Panc1 (cell line): ENCODE data around the gene EFNA2. TPM values are rescaled to one million over a fixed set of nuclear protein-coding genes. Genes with fewer than 3 reads are reported as not detected.

Experiments
- ATAC-seq: fragments of 200-7000 bp; cut with Tn5 transposase; 2 replicates; pipeline ENCODE4 v1.9.1; 2020; ENCODE audit warnings: mild to moderate bottlenecking, moderate library complexity
- BruUV-seq: library from RNA; stranded (reverse); fragments of 400-500 nt; replicated peaks from 2 replicates; lab custom pipeline; 2021; lab: Mats Ljungman, UMichigan
- CTCF ChIA-PET: fragments of 300-600 bp; sonication (Branson Sonifier 250); formaldehyde crosslinking; loops from one replicate; lab custom pipeline; 2022; ENCODE audit warnings: antibody characterized with exemption; lab: Charles Lee
- POLR2A ChIA-PET: fragments of 300-600 bp; sonication (Branson Sonifier 250); formaldehyde crosslinking; loops from one replicate; lab custom pipeline; 2022; ENCODE audit warnings: antibody characterized with exemption; lab: Charles Lee
- DNase-seq: peaks from one replicate; pipeline ENCODE4 v3.0.0-alpha.2; 2010; ENCODE audit warnings: low read depth, low spot score
- H3K27ac ChIP-seq: 2 replicates; pipeline ENCODE4 v1.5.1; 2011; ENCODE audit warnings: mild to moderate bottlenecking, low read length, inconsistent platforms
- H3K27me3 ChIP-seq: fragments of 200-500 bp; sonication (Bioruptor generic); 2 replicates; pipeline ENCODE4 v1.6.0; 2014; ENCODE audit warnings: low read length, inconsistent platforms; ENCODE audit not compliant: control insufficient read depth, insufficient read depth
- H3K36me3 ChIP-seq: fragments of 200-500 bp; sonication (Bioruptor generic); 2 replicates; pipeline ENCODE4 v1.5.1; 2014; ENCODE audit warnings: inconsistent platforms, mild to moderate bottlenecking, low read length, moderate library complexity; ENCODE audit not compliant: control insufficient read depth, insufficient read depth
- H3K4me1 ChIP-seq: 2 replicates; pipeline ENCODE4 v1.5.1; 2011; ENCODE audit warnings: inconsistent platforms, mild to moderate bottlenecking, low read length, moderate library complexity; ENCODE audit not compliant: control insufficient read depth, insufficient read depth
- H3K4me3 ChIP-seq, 2 experiments: 2 replicates each; pipeline ENCODE4 v1.5.1; 2011 to 2012; ENCODE audit warnings: low read depth in 2 of 2, low read length in 2 of 2, mild to moderate bottlenecking in 2 of 2, inconsistent platforms in 1 of 2, moderate library complexity in 1 of 2
- H3K9me3 ChIP-seq: fragments of 200-500 bp; sonication (Bioruptor generic); 2 replicates; pipeline ENCODE4 v1.5.1; 2014; ENCODE audit warnings: low read depth, mild to moderate bottlenecking, inconsistent platforms, low read length, moderate library complexity; ENCODE audit not compliant: control insufficient read depth, insufficient read depth
- POLR2AphosphoS5 ChIP-seq: IDR thresholded peaks from 2 replicates; pipeline ENCODE4 v1.6.1; 2012; ENCODE audit warnings: mild to moderate bottlenecking, low read depth, low read length, moderate library complexity
- SIN3A ChIP-seq: IDR thresholded peaks from 2 replicates; pipeline ENCODE4 v1.6.1; 2012; ENCODE audit warnings: low read depth, mild to moderate bottlenecking, low read length, moderate library complexity, borderline replicate concordance; ENCODE audit not compliant: insufficient read depth
- TCF7L2 ChIP-seq: IDR thresholded peaks from 2 replicates; pipeline ENCODE4 v1.6.1; 2011; ENCODE audit warnings: mild to moderate bottlenecking, low read depth, low read length, inconsistent platforms
- in situ Hi-C: cut with HindIII; loops from 2 replicates; pipeline ENCODE4 v1.10.0; 2016; ENCODE audit warnings: low sequenced_read_pairs, low pct_unique_long_range_greater_than_20kb
- intact Hi-C: fragments of 100-400 bp; cut with micrococcal nuclease; formaldehyde crosslinking; loops from one replicate; pipeline ENCODE4 v1.10.0; 2022; ENCODE audit not compliant: unreplicated experiment
- total RNA-seq: library from RNA; stranded (reverse); gene quantifications from one replicate; pipeline ENCODE4 v1.2.1, GENCODE V29; 2021; ENCODE audit not compliant: unreplicated experiment
- TF ChIP-seq, protein P1 (sequence below): fragments of 450-650 bp; IDR thresholded peaks from 2 replicates; pipeline ENCODE4 v1.5.1; 2017; ENCODE audit warnings: mild to moderate bottlenecking
- TF ChIP-seq, protein P2 (sequence below), 2 experiments: IDR thresholded peaks; 2 replicates each; pipeline ENCODE4 v1.6.1; 2011 to 2012; ENCODE audit warnings: low read depth in 2 of 2, control low read depth in 1 of 2, low read length in 1 of 2, mild to moderate bottlenecking in 1 of 2, moderate library complexity in 1 of 2; ENCODE audit not compliant: insufficient read depth in 1 of 2

EFNA2 gene
- total RNA-seq, 1 experiment from 2014 or later, result 7.8 TPM

GRCh38 chr19:1290196-1290702, 4.6 kb downstream of the EFNA2 start:
- TF ChIP-seq, protein P1, sequence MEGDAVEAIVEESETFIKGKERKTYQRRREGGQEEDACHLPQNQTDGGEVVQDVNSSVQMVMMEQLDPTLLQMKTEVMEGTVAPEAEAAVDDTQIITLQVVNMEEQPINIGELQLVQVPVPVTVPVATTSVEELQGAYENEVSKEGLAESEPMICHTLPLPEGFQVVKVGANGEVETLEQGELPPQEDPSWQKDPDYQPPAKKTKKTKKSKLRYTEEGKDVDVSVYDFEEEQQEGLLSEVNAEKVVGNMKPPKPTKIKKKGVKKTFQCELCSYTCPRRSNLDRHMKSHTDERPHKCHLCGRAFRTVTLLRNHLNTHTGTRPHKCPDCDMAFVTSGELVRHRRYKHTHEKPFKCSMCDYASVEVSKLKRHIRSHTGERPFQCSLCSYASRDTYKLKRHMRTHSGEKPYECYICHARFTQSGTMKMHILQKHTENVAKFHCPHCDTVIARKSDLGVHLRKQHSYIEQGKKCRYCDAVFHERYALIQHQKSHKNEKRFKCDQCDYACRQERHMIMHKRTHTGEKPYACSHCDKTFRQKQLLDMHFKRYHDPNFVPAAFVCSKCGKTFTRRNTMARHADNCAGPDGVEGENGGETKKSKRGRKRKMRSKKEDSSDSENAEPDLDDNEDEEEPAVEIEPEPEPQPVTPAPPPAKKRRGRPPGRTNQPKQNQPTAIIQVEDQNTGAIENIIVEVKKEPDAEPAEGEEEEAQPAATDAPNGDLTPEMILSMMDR, result no peak
- TF ChIP-seq, protein P2, sequence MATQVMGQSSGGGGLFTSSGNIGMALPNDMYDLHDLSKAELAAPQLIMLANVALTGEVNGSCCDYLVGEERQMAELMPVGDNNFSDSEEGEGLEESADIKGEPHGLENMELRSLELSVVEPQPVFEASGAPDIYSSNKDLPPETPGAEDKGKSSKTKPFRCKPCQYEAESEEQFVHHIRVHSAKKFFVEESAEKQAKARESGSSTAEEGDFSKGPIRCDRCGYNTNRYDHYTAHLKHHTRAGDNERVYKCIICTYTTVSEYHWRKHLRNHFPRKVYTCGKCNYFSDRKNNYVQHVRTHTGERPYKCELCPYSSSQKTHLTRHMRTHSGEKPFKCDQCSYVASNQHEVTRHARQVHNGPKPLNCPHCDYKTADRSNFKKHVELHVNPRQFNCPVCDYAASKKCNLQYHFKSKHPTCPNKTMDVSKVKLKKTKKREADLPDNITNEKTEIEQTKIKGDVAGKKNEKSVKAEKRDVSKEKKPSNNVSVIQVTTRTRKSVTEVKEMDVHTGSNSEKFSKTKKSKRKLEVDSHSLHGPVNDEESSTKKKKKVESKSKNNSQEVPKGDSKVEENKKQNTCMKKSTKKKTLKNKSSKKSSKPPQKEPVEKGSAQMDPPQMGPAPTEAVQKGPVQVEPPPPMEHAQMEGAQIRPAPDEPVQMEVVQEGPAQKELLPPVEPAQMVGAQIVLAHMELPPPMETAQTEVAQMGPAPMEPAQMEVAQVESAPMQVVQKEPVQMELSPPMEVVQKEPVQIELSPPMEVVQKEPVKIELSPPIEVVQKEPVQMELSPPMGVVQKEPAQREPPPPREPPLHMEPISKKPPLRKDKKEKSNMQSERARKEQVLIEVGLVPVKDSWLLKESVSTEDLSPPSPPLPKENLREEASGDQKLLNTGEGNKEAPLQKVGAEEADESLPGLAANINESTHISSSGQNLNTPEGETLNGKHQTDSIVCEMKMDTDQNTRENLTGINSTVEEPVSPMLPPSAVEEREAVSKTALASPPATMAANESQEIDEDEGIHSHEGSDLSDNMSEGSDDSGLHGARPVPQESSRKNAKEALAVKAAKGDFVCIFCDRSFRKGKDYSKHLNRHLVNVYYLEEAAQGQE (IDR thresholded peaks at IDR 0.05; ENCODE audit: insufficient read depth in 1 of 2, low read depth in 2 of 2, low read length in 1 of 2), result no peak
- TF ChIP-seq TCF7L2 (no peak), SIN3A (no peak), POLR2AphosphoS5 (no peak)
- DNase-seq, result no peak
- CTCF ChIA-PET, result no interaction called here
- POLR2A ChIA-PET, result no interaction called here
- H3K9me3 ChIP-seq, result no peaks in the 10 kb centered on the region
- no peak overlapping the region for H3K4me3 ChIP-seq
- no peak for ATAC-seq
- no peaks in the 10 kb centered on the region for H3K27me3 ChIP-seq
- intact Hi-C loops (no loop called here), in situ Hi-C loops (no loop called here)
- peaks cover 16% of the 10 kb centered on the region for H3K4me1 ChIP-seq
- no TSS peak for BruUV-seq
- H3K27ac ChIP-seq, result no peak overlapping the region
- no peaks in the 10 kb centered on the region for H3K36me3 ChIP-seq

GRCh38 chr19:1290703-1291651, 5.3 kb downstream of the EFNA2 start:
- Histone ChIP-seq H3K9me3 (no peaks in the 10 kb centered on the region), H3K4me1 (peaks cover 16% of the 10 kb centered on the region), H3K36me3 (no peaks in the 10 kb centered on the region), H3K27ac (no peak overlapping the region), H3K4me3 (no peak overlapping the region), H3K27me3 (no peaks in the 10 kb centered on the region)
- ATAC-seq, result no peak
- CTCF ChIA-PET, result interaction anchor here (0.7 kb wide), 2 partner anchors 12 to 181 kb away, joined by 3 to 9 read pairs; no protein-coding TSS in a partner anchor
- BruUV-seq, result no TSS peak
- POLR2A ChIA-PET, result no interaction called here
- in situ Hi-C loops, result no loop called here
- intact Hi-C loops, result no loop called here
- DNase-seq, result no peak
- TF ChIP-seq SIN3A (no peak), TCF7L2 (no peak)
- TF ChIP-seq, protein P1, result no peak
- TF ChIP-seq, protein P2 (IDR thresholded peaks at IDR 0.05; ENCODE audit: insufficient read depth in 1 of 2, low read depth in 2 of 2, low read length in 1 of 2), result no peak
